C1 segment of cervical spinal cord (tissue), 14 donors: ENCODE measurements around the gene LSM4.

ENCODE experiments used
- DNase-seq, 14 donors: peaks; one replicate each; lab custom pipeline; 2025; lab: John Stamatoyannopoulos, UW

Gene LSM4

DNA sequence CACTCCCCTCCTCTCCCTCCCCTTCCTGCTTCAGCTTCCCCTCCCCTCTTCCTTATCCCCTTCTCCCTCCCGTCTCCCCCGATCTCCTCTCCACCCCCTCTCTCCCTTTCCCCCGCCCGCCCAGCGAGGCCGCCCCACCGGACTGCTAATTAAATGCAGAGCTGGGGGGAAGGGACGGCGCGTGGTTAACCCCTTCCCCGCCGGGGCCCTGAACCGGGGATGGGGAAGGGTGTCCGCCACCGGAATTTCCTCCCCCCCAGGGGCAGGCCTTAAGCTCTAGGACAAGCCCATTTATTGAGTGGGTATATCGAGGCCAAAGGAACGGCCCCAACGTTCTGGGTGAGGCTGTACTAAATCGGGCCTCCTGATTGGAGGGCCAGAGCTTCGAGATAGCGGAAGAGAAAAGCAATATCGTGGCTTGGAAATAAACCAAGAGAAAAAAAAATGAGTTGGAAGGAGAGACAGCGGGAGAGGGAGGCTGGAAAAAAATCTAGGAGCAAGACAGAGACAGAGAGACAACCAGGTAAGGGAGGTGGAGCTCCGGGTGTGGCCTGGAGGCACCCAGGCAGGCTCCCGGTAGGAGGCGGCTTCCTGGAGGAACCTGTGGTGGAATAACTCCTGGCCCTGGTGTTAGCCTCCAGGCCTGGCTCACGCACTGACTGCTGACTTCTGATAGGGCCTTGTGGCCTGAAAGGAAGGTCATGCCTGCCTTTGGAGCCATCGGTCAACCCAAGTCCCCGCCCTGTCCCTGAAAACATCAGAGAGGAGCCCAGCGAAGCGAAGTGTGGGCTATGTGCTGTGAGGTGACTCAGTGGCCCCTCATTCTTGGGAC is 29.9 kb downstream of the LSM4 start:
- peak in 11 of 14 donors; percentile 31 to 62 (median 50) for DNase-seq

DNA sequence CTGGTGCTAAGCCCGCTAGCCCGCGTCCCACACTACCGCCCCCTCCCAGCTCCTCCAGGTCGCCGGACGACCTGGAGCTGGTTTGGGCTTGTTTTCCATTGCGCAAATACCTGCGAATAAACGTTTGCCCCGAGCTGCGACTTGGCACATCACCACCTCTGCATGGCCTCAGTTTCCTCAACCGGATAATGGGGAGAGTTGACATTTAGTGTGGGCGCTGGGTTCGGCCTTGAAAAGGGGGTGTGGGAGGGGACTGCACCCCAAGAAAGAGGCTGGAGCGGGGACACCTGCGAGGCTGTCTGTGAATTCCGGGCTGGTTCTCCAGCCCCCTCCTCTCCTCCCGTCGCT is 30.4 kb downstream of the LSM4 start:
- DNase-seq: peak in 1 of 14 donors; percentile 31

DNA sequence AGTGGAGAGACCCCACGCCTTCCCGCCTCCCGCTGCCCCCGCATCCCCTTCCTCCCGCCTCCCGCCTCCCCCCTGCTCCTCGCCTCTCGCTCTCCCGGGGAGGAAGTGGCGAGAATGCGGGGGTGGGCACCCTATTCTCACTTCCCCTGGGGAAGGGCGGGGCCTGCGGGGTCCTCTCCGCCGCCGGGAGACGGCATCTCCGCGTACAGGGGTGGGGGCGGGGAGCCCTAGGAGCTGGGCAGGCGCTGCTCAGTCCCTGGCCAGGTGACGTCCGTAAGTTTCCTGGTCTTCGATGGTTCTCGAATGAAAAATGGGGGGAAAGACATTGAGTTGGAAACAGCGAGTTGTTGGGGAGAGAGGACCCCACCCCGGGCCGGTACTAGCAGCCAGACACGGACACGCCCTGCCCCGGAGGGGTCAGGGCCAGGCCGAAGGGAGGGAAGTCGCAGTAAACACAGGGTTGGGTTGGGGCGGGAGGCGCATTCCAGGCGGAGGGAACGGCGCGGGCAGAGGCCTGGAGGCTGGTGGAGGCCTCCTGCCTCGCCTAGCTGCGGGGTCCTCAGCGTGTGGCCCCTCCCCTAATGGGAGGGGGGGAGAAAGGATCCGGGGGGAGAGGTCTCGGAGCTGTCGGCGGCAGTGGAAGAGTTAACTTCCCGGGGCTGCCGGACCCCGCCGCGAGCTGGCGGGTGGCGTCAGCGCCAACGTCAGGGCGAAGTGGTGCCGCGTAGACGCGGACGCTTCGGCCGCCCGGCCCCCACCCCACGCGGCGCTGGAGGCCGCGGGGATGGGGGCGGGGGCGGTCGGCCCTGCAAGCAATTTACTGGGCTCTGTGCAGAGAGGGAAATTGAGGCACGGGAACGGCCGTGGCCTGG is 31.1 kb downstream of the LSM4 start:
- peak in 13 of 14 donors; percentile 50 to 85 (median 74) for DNase-seq

DNA sequence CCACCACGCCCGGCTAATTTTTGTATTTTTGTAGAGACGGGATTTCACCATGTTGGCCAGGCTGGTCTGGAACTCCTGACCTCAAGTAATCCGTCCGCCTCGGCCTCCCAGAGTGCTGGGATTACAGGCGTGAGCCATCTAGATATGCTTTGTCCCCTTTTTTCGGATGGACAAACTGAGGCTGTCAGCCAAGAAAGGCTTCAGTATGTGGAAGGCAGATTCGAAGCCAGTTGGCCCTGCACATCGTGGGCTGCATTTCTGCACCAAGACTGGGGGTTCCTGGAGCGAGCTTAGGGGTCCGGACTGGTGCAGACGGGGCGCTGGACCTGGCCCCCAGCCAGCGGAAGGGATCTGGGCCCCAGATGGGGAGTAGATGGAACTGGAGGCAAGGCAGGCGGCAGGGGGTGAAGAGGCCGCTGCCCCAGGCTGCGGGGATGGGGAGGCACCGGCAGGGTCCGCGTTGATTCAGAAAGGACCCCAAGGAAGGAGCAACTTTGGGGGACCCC is 31.8 kb downstream of the LSM4 start:
- peak in 2 of 14 donors; percentile 57 to 60 for DNase-seq

DNA sequence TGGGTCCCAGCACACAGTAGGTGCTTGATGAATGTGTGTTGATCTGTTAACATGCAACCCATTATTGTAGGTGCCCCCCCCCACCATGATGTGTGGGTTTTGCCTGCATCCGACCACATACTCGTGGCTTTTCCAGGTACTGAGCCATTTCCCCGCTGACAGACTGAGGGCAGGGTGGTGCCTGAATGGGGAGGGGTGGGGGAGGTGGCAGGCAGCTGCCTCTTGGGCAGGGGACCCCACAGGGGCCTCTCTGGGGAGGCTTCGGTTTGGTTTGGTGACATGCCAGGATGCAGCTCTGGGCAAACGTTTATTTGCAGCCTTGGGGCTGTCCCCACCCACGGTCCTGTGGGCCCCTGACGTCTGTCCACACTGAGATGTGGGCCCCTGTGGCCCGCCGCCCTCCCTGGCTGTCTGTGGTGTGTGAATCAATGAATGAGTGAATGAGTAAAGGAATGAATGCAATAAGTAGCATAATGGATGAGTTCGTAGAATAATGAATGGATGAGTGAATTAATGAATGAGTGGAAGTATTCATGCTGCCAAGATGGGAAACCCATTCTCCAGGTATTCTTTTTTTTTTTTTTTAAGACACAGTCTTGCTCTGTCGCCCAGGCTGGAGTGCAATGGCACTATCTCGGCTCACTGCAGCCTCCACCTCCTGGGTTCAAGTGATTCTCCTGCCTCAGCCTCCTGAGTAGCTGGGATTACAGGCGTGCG is 32.4 kb downstream of the LSM4 start:
- no peak for DNase-seq

DNA sequence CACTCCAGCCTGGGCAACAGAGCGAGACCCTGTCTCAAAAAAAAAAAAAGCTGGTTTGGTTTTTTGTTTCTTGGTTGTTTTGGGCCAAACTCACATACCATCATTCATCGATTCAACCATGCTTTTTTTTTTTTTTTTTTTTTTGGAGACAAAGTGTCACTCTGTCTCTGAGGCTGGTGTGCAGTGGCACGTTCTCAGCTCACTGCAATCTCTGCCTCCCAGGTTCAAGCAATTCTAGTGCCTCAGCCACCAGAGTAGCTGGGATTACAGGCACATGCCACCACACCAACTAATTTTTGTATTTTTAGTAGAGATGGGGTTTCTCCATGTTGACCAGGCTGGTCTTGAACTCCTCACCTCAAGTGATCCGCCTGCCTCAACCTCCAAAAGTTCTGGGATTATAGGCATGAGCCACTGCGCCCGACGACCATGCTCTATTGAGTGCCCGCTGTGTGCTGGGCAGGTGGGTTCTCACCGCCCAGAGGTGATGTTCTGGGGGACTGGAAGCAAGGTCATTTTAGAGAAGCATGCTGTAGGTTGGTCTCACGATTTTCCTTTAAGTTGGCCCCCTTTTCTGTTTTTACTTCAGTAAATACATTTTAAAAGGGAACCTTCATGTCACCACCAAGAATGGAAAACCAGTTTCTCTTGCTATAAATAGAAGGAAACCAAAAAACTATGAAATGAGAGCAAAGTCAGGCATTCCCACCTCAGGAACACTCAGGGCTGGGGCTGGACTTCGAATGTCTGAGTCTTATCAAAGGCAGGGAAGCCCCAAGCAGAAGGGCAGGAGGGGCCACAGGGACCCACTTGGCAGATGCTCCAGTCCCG is 33.2 kb downstream of the LSM4 start:
- no peak for DNase-seq

DNA sequence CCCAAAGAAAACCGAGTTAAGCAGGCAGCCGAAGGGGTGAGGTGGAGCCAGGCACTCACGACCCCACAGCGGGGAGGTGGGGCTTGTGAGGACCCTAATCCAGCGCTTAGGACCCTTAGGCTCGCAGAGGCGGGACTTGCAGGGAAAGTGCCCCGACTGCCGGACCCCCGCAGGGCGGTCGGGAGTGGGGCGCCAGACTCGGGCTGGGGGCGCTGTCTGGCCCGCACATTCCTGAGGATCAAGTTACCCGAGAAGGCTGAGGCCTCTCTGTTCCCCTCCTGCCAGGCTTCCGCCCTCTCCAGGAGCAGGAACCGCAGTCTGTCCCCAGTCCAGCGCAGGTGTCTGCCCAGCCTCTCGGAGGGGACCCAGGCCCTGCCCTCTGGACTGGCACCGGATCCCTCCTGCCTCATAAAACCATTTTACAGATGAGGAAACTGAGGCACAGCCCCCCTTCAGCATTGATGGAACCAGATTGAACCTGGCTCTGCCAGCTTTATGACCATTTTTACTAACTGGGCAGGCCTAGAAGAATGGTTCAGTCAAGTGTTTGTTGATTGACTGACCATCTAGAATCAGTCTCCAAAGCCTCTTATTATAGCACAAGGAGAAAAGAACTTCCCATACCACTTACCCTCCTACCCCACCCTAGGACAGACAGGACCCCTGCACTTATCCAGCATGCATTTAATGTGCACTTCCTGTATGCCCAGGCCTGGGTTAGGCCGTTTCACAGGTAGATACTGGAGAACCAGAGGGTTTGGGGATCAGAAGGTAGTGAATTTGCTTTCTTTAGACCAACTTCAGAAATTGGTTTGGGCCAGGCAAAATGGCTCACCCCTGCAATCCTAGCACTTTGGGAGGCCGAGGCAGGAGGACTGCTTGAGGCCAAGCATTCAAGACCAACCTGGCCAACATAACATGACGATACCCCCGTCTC is 34.8 kb downstream of the LSM4 start:
- DNase-seq: no peak

DNA sequence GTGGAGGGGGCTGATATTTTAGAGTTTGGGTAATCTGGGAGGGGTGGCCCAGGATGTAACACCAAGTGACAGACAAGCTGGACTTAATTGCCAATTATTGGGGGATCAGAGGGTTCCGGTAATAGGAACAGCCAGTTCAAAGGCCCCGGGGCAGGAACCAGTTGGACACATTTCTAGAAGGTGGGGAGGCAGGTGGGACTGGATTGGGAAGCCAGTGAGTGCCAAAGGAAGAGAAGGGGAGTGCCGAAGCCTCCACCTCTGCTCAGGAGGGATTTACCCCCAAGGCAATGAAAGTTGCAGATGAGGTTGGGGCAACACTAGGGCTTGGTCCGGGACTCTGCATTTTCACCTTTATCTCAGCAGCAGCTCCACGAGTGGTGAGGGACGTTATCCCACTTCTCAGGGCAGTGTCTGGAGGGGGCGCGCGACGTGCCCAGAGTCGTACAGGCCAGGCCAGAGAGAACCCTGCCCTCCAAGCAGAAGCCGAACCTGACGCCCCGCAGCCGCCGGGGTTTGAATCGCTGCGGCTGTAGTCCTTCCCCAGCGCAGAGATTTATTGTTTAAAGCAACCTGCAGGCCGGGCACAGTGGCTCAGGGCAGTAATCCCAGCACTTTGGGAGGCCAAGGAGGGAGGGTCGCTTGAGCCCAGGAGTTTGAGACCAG is 35.8 kb downstream of the LSM4 start:
- DNase-seq: no peak

DNA sequence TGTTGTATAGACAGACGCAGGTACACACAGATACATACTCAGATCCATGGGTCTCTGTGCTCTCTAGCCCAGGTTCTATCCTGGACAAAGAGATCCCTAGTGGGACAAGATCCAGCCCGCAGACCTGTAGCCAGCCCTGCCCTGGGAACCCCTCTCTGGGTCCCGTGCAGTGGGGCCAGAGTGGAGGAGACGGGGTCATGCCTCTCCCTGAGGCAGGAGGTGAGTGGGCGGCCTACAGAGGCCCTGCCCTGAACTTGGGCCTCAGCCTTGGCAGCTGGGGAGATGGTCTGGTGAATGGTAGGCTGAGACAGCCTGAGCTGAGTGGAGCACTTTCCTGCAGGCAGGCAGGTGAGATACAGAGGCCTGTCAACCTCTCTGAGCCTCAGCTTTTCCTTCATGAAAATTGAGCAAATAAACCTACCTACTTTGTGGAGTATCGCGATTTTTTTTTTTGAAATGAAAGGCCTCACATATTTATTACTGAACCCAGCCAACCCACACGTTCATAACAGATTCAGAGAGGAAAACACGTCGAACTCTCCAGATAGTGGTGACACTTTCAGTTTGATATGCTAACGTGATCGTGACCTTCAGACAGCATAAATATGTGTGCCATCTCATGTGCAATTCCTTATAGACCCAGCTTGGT is 38.0 kb downstream of the LSM4 start:
- no peak for DNase-seq

DNA sequence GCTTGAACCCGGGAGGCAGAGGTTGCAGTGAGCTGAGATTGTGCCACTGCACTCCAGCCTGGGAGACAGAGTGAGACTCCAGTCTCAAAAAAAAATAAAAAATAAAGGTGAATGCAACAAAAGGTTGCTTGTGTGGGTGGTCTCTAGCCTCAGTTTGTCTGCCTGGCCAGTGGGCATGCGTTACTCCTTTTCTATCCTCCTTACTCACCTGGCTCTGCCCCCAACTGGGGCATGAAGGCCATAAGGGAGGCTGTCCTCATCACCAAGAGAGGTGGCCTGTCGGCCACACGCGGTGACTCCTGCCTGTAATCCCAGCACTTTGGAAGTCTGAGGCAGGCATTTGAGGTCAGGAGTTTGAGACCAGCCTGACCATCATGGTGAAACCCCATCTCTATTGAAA is 39.5 kb downstream of the LSM4 start:
- no peak for DNase-seq

DNA sequence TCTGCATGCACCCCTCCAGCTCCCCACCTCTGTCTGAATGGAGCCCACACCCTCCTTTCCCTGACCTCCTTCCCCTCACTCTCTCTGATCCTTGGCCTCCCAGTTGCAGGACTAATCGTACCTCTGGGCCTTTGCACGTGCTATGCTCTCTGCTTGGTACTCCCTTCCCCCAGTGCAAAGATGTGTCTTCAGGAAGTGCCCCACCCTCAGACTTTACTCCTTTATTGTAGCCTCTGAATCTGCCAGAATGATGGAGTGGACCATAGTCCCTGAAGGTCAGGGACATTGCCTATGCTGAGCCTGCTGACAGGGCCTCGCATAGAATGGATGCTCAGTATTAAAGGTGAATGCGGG is 40.1 kb downstream of the LSM4 start:
- peak in 1 of 14 donors; percentile 32 for DNase-seq

DNA sequence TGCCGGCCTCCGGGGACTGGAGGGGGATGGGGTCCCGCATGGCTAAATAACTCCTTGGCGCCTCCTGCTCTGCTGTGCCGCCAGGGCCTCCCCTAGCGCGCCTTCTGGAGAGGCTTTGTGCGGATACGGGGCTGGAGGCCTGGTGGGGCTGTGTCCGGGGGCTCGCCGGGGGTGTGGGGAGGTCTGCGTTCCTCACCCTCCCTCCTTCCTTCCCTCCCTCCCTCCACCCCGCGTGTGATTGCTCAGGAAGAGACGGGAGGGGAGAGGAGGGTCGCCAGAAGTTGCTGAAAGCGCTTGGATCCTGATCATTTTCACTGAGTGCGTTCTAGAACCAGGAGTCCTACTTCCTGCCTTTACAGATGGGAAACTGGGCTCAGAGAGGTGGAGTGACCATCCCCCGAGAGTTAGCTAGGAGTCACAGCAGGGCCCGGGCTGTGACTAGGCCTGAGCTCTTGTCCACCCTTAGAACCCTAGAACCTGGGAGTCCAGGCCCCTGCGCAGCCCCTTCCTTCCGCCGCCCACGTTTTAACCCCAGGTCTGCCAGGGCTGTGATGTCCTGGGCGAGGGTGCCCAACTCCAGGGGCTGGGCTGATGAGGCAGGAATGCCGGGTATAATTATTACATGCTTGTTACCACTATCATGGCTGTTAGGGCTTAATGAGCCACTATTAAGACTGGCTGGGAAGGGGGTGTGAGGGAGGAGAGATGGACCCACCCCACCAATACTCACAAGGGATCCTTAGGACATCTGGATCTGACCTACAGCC is 40.7 kb downstream of the LSM4 start:
- DNase-seq: peak in 1 of 14 donors; percentile 77

DNA sequence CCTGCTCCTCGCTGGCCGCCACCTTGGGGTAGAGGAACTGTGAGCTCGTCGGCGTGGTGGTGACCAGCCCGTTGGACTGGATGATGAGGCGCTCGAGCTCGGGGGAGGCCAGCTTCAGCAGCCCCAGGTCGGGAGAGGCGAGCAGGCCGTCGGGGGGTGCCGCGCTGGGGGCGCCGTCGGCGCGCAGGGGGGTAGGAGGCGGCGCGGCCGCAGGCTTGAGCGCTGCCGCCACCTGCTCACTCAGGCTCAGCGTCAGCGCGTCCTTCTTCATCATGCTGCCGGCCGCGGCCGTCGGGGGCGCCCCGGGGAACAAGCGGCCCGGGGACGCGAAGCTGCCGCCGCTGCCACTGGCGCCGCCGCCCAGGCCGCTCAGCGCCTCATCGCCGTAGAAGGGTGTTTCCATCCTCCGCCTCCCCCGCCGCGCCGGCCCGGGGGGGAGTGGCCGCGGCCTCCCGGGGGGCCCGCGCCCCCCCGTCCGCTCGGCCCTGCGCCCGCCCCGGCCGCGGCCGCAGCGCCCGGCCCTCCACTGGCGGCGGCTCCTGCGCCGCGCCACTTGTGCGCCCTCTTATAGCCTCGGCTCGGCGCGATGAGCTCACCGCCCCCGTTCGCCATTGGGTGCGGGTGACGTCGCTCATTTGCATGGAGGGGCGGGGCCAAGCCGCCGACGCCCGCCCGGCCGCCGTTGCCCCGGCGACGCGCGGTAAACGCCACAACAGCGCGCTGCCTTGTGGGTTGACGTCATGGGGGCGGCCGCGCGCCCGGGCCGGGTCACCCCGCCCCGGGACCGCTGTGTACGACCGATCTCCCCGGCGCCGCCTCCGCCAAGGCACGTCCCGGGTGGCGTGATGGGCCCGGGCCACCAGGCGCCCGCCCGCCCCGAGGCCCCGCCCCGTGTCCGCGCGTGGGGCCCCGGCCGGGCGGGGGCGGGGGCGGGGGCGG is 41.5 kb downstream of the LSM4 start, which contains the start of gene JUND:
TSS of gene JUND (minus strand) at position 541 of the 939 bp plus-strand sequence. CDS start at position 403, 138 bp downstream.
- peak; percentile 82 to 98 (median 96) for DNase-seq

DNA sequence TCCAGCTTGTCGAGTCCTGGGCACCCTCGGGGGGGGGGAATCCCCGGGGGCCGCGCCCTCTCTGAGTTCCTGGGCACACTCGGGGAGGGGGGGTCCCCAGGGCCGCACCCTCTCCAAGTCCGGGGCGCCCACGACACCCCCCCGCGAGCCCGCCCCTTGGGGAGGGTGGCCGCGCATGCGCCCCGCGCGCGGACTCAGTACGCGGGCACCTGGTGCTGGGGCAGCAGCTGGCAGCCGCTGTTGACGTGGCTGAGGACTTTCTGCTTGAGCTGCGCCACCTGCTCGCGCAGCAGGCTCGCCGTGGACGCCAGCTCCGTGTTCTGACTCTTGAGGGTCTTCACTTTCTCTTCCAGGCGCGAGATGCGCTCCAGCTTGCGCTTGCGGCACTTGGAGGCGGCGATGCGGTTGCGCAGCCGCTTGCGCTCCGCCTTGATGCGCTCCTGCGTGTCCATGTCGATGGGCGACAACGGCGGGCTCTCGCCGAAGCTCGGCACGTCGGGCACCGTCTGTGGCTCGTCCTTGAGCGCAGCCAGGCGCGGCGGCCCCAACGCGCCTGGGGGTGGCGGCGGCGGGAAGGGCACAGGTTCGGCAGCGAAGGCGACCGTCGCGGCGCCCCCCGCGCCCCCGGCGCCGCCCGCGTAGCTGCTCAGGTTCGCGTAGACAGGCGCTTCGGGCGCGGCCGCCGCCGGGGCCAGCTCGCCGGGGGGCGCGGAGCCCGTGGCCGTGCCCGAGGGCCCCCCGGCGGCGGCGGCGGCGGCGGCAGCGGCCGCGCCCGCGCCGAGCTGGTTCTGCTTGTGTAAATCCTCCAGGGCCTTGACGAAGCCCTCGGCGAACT is 42.4 kb downstream of the LSM4 start:
- peak in 13 of 14 donors; percentile 22 to 87 (median 63) for DNase-seq

DNA sequence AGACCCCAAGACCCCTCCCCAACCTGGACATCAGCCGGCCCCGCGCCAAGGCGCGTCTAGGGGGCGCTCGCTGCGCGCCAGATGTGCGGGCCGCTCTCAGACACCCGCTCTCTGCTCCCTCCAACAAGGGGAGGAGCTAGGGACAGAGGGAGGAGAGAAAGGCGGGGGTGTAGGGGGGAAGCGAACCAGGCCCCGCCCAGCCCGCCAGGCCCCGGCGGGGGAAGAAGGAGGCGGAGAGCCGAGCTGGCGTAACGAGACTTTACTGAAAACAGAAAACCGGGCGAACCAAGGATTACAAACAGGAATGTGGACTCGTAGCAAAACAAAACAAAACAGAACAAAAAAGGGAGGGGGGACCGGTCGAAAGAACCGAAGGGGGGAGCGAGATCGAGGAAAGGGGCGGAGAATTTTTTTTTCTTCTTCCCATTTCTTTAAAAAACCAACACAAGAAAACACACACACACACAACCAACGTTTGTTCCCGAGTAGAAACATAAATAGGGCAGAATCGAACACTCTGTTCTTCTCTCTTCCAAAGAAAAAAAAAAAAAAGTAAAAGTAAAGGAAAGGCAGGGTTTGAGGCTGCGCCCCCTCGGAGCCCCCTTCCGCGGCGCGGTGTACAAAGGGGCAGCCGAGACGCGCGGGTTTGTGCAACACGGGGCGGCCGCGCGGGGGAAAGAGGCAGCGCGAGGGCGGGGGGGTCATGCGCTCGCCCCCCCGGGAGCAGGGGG is 43.2 kb downstream of the LSM4 start:
- DNase-seq: peak; percentile 37 to 92 (median 84)
